NCI-H524 treated with DMSO at 0.1 percent for 48 hours (cell line): Measurements from ENCODE around the gene ZCCHC13.
"Not testable (repeated sequence)": the region's sequence is repeated elsewhere in the genome, so short reads cannot be mapped to it uniquely, and the experiment has no call there.

Source experiments
- DNase-seq: peaks from one replicate; lab custom pipeline; 2025; lab: John Stamatoyannopoulos, UW

The ZCCHC13 gene

GRCh38 chrX:74304016-74304415, at the start of gene ZCCHC13:
ZCCHC13 (plus strand) TSS chrX:74304180; CDS start chrX:74304267, 87 bp downstream.
- DNase-seq, result no peak

- DNase-seq, result not testable (repeated sequence)
Observed at GRCh38 chrX:74258111-74258510, 45.9 kb upstream of the ZCCHC13 start.

- DNase-seq, result no peak
Observed at GRCh38 chrX:74259885-74260491, 44.0 kb upstream of the ZCCHC13 start.

- DNase-seq, result no peak
Observed at GRCh38 chrX:74262452-74263209, 41.3 kb upstream of the ZCCHC13 start.

- DNase-seq, result no peak
Observed at GRCh38 chrX:74270393-74270792, 33.6 kb upstream of the ZCCHC13 start.

GRCh38 chrX:74272230-74272629, 31.8 kb upstream of the ZCCHC13 start:
- no peak for DNase-seq

- DNase-seq, result no peak
Observed at GRCh38 chrX:74274516-74274915, 29.5 kb upstream of the ZCCHC13 start.

- no peak for DNase-seq
Observed at GRCh38 chrX:74277320-74277719, 26.7 kb upstream of the ZCCHC13 start.

GRCh38 chrX:74277846-74278245, 26.1 kb upstream of the ZCCHC13 start:
- DNase-seq, result no peak

GRCh38 chrX:74280759-74281158, 23.2 kb upstream of the ZCCHC13 start:
- DNase-seq, result no peak

GRCh38 chrX:74284391-74284952, 19.5 kb upstream of the ZCCHC13 start:
- no peak for DNase-seq

GRCh38 chrX:74286950-74287740, 16.8 kb upstream of the ZCCHC13 start:
- DNase-seq, result no peak

- no peak for DNase-seq
Observed at GRCh38 chrX:74291577-74291963, 12.4 kb upstream of the ZCCHC13 start.

- DNase-seq, result peak; percentile 75
Observed at GRCh38 chrX:74291964-74292807, 11.8 kb upstream of the ZCCHC13 start.

- no peak for DNase-seq
Observed at GRCh38 chrX:74292808-74293123, 11.2 kb upstream of the ZCCHC13 start.

- DNase-seq, result peak; percentile 38
Observed at GRCh38 chrX:74293343-74293946, 10.5 kb upstream of the ZCCHC13 start.

GRCh38 chrX:74295101-74295500, 8.9 kb upstream of the ZCCHC13 start:
- DNase-seq, result no peak

GRCh38 chrX:74297766-74298165, 6.2 kb upstream of the ZCCHC13 start:
- no peak for DNase-seq

GRCh38 chrX:74300869-74301268, 3.1 kb upstream of the ZCCHC13 start:
- DNase-seq, result no peak

- no peak for DNase-seq
Observed at GRCh38 chrX:74318672-74319071, 14.7 kb downstream of the ZCCHC13 start.

GRCh38 chrX:74319321-74319720, 15.3 kb downstream of the ZCCHC13 start:
- not testable (repeated sequence) for DNase-seq
